Measurements from ENCODE around the gene HSD17B13. TPM values are rescaled to one million over a fixed set of nuclear protein-coding genes. Genes with fewer than 3 reads are reported as not detected.

Gene HSD17B13
- total RNA-seq, 1 experiment from 2014 or later = 0.13 TPM

GRCh38 chr4:87309625-87310024 is 13.1 kb downstream of the HSD17B13 start:
- CTCF ChIA-PET = no interaction called here
- no peaks in the 10 kb centered on the region for H3K27me3 ChIP-seq (ENCODE audit: control insufficient read depth, insufficient read depth, low read length)
- DNase-seq (ENCODE audit: low read depth, low spot score) = no peak

GRCh38 chr4:87306056-87306455 is 16.6 kb downstream of the HSD17B13 start:
- ATAC-seq (no peak), DNase-seq (ENCODE audit: low read depth, low spot score) (no peak)
- Histone ChIP-seq H3K9me3 (ENCODE audit: control insufficient read depth, insufficient read depth, low read depth, low read length) (no peaks in the 10 kb centered on the region), H3K27ac (ENCODE audit: low read length) (no peak overlapping the region), H3K4me1 (ENCODE audit: control insufficient read depth, insufficient read depth, low read length) (no peaks in the 10 kb centered on the region), H3K27me3 (ENCODE audit: control insufficient read depth, insufficient read depth, low read length) (no peaks in the 10 kb centered on the region), H3K4me3 (ENCODE audit: low read depth in 2 of 2, low read length in 2 of 2) (no peak overlapping the region), H3K36me3 (ENCODE audit: control insufficient read depth, insufficient read depth, low read length) (no peaks in the 10 kb centered on the region)
- TF ChIP-seq POLR2AphosphoS5 (IDR thresholded peaks at IDR 0.05; ENCODE audit: low read depth, low read length) = no peak
- TF ChIP-seq REST (IDR thresholded peaks at IDR 0.05; ENCODE audit: insufficient read depth in 1 of 2, low read depth in 2 of 2, low read length in 1 of 2) = no peak
- no peak for TF ChIP-seq TCF7L2 (IDR thresholded peaks at IDR 0.05; ENCODE audit: low read depth, low read length)
- no peak for TF ChIP-seq CTCF (IDR thresholded peaks at IDR 0.05)
- no peak for TF ChIP-seq SIN3A (IDR thresholded peaks at IDR 0.05; ENCODE audit: borderline replicate concordance, insufficient read depth, low read depth, low read length)
- intact Hi-C loops (cut with micrococcal nuclease; ENCODE audit: unreplicated experiment) = no loop called here
- in situ Hi-C loops (cut with HindIII; ENCODE audit: low pct_unique_long_range_greater_than_20kb, low sequenced_read_pairs) = no loop called here
- ChIA-PET POLR2A (no interaction called here), CTCF (no interaction called here)
- no TSS peak for BruUV-seq (replicated peaks)

More at GRCh38 chr4:87309625-87310024, 13.1 kb downstream of the HSD17B13 start:
- BruUV-seq (replicated peaks) = no TSS peak
- intact Hi-C loops (cut with micrococcal nuclease; ENCODE audit: unreplicated experiment) (no loop called here), in situ Hi-C loops (cut with HindIII; ENCODE audit: low pct_unique_long_range_greater_than_20kb, low sequenced_read_pairs) (no loop called here)
- TF ChIP-seq SIN3A (IDR thresholded peaks at IDR 0.05; ENCODE audit: borderline replicate concordance, insufficient read depth, low read depth, low read length) (no peak), POLR2AphosphoS5 (IDR thresholded peaks at IDR 0.05; ENCODE audit: low read depth, low read length) (no peak), CTCF (IDR thresholded peaks at IDR 0.05) (no peak)
- POLR2A ChIA-PET = no interaction called here
- Histone ChIP-seq H3K27ac (ENCODE audit: low read length) (no peak overlapping the region), H3K4me1 (ENCODE audit: control insufficient read depth, insufficient read depth, low read length) (no peaks in the 10 kb centered on the region), H3K9me3 (ENCODE audit: control insufficient read depth, insufficient read depth, low read depth, low read length) (no peaks in the 10 kb centered on the region), H3K4me3 (ENCODE audit: low read depth in 2 of 2, low read length in 2 of 2) (no peak overlapping the region), H3K36me3 (ENCODE audit: control insufficient read depth, insufficient read depth, low read length) (no peaks in the 10 kb centered on the region)
- ATAC-seq = no peak
